Measurements from ENCODE around the gene SLC24A3.

Gene SLC24A3

GRCh38 chr20:19253916-19254820 lies 41.7 kb downstream of the SLC24A3 start:
- Histone ChIP-seq H3K4me1 (ENCODE audit: control insufficient read depth, insufficient read depth, low read length) (no peaks in the 10 kb centered on the region), H3K9me3 (ENCODE audit: control insufficient read depth, insufficient read depth, low read depth, low read length) (no peaks in the 10 kb centered on the region), H3K27ac (ENCODE audit: extremely low read depth, low read depth, low read length) (no peak overlapping the region), H3K4me3 (ENCODE audit: low read depth, low read length) (no peak overlapping the region), H3K36me3 (ENCODE audit: control insufficient read depth in 2 of 2, insufficient read depth in 1 of 2, low read length in 2 of 2) (no peaks in the 10 kb centered on the region)
- ChIA-PET POLR2A (no interaction called here), CTCF (no interaction called here)
- TF ChIP-seq ZNF664 (tag by site-specific recombination; IDR thresholded peaks at IDR 0.05) (no peak), ZNF837 (tag by site-specific recombination; IDR thresholded peaks at IDR 0.05) (no peak), ZNF677 (tag by site-specific recombination; IDR thresholded peaks at IDR 0.05) (no peak), KLF8 (tag by site-specific recombination; IDR thresholded peaks at IDR 0.05) (no peak), ZIC2 (tag by site-specific recombination; IDR thresholded peaks at IDR 0.05) (no peak), ZNF146 (tag by site-specific recombination; IDR thresholded peaks at IDR 0.05) (no peak), ZNF324 (tag by site-specific recombination; IDR thresholded peaks at IDR 0.05) (no peak), ZNF777 (tag by site-specific recombination; IDR thresholded peaks at IDR 0.05; ENCODE audit: borderline replicate concordance) (no peak), EGR2 (tag by site-specific recombination; IDR thresholded peaks at IDR 0.05; ENCODE audit: low read depth) (no peak), ZNF132 (tag by site-specific recombination; IDR thresholded peaks at IDR 0.05; ENCODE audit: borderline replicate concordance) (no peak), SETDB1 (IDR thresholded peaks at IDR 0.05; ENCODE audit: insufficient read length, low read length) (no peak), ZNF292 (tag by site-specific recombination; IDR thresholded peaks at IDR 0.05; ENCODE audit: borderline replicate concordance, low read depth) (no peak), ZNF514 (tag by site-specific recombination; IDR thresholded peaks at IDR 0.05) (no peak), BCL6B (tag by site-specific recombination; IDR thresholded peaks at IDR 0.05) (no peak), ZNF544 (tag by site-specific recombination; IDR thresholded peaks at IDR 0.05) (no peak), ZBTB6 (tag by site-specific recombination; IDR thresholded peaks at IDR 0.05) (no peak)

- Histone ChIP-seq H3K4me1 (ENCODE audit: control insufficient read depth, insufficient read depth, low read length) (no peaks in the 10 kb centered on the region), H3K4me3 (ENCODE audit: low read depth, low read length) (no peak overlapping the region), H3K36me3 (ENCODE audit: control insufficient read depth in 2 of 2, insufficient read depth in 1 of 2, low read length in 2 of 2) (no peaks in the 10 kb centered on the region), H3K9me3 (ENCODE audit: control insufficient read depth, insufficient read depth, low read depth, low read length) (no peaks in the 10 kb centered on the region), H3K27ac (ENCODE audit: extremely low read depth, low read depth, low read length) (no peak overlapping the region)
- ChIA-PET CTCF (no interaction called here), POLR2A (no interaction called here)
- TF ChIP-seq GLIS1 (tag by site-specific recombination; IDR thresholded peaks at IDR 0.05) (peak; percentile 47), ZNF530 (tag by site-specific recombination; IDR thresholded peaks at IDR 0.05; ENCODE audit: low read depth) (no peak)
Observed at GRCh38 chr20:19254956-19255355, 42.5 kb downstream of the SLC24A3 start.

GRCh38 chr20:19256085-19256484 lies 43.6 kb downstream of the SLC24A3 start:
- Histone ChIP-seq H3K4me3 (ENCODE audit: low read depth, low read length) (no peak overlapping the region), H3K36me3 (ENCODE audit: control insufficient read depth in 2 of 2, insufficient read depth in 1 of 2, low read length in 2 of 2) (no peaks in the 10 kb centered on the region), H3K9me3 (ENCODE audit: control insufficient read depth, insufficient read depth, low read depth, low read length) (no peaks in the 10 kb centered on the region), H3K4me1 (ENCODE audit: control insufficient read depth, insufficient read depth, low read length) (no peaks in the 10 kb centered on the region), H3K27ac (ENCODE audit: extremely low read depth, low read depth, low read length) (no peak overlapping the region)
- no peak for TF ChIP-seq ZBTB26 (tag by site-specific recombination; optimal IDR thresholded peaks at IDR 0.05)
- POLR2A ChIA-PET, result no interaction called here
- CTCF ChIA-PET, result no interaction called here
